GM21526 (cell line): Measurements from ENCODE around the gene BNIP5.

Experiments used
- ATAC-seq: cut with Tn5 transposase; IDR thresholded peaks from one replicate; pipeline ENCODE4 v1.9.1; 2021; ENCODE audit warnings: moderate library complexity; ENCODE audit not compliant: unreplicated experiment, low FRiP score

BNIP5 gene

DNA sequence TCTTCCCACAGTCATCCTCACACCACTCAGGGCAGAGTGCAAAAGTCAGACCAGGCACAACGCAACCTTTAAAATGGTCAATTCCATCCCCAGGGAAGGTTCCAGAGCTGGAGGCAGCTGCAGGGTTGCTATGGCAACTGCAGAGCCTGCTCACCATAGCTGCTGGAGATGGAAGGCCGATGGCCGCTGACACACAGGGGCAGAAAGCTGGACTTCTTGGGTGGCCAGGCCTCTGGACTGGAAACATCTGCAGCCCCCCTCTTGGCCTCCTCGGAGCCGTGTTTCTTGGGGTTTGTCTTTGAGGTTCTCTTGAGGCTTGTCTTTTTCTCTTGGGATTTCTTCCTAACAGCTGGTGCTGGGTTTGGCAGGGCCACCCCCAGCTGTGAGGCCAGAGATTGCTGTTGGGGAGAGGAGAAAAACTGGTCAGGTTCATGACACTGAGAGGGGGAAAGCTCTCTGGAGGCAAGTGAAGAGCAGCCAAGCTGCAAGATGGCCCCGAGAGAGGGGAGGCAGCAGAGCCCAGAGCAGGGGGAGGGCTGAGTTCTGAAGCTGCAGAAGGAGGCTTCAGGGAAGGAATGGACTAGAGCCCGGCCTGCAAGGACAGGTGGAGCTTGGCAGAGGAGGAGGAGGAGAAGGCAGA lies 10.2 kb downstream of the BNIP5 start:
- no peak for ATAC-seq

DNA sequence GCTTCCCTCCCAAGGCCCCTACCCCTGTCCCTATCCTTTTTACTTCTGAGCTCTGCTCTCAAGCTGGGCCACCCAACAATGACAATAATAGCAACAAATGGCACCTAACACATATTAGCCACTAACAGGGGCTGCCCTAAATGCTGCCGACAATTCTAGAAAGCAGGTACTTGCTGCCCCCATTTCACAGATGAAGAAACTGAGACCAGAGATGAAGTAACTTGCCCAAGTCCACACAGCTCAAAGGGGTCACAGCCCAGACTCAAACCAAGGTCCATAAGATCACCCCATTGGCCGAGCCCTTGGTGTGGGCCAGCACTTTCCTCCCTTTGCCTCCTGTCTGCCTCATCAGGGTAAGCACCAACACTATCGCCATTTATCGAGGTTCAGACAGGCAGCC lies 12.0 kb downstream of the BNIP5 start:
- ATAC-seq, result no peak

DNA sequence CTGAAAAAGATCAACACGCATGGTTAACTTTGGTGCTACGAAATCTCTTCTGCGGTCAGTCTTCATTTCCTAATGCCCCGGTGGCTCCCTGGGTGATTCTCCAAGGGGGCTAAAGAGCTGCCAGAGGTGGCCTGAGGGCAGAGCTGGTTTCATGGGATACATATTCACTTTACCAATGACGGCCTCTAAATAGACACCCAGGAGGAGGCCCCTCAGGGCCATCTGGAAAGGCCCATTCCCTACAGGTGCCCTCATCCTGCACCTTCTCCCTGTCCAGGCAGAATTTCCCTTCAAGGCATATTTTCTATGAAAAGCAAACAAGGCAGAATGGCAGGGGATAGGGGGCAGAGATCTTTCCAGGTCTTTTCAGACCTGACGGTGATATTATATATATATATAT lies 12.5 kb downstream of the BNIP5 start:
- ATAC-seq, result no peak

DNA sequence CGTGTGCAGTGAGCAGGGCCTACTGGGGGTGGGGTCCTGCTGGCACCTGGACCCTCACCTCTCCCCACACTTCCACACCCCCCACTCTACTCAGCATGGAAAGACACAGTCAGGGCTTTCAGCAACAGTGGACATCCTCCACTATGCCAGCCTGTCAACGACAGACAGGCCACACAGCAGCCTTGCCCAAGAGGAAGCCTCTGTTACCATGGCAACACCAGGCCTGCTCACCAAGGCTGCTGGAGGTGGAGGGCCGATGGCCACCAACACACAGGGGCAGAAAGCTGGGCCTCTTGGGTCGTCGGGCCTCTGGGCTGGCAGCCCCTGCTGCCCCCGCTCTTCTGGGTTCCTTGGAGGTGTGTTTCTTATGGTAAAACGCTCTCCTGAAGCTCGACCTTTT lies 13.6 kb downstream of the BNIP5 start:
- no peak for ATAC-seq

DNA sequence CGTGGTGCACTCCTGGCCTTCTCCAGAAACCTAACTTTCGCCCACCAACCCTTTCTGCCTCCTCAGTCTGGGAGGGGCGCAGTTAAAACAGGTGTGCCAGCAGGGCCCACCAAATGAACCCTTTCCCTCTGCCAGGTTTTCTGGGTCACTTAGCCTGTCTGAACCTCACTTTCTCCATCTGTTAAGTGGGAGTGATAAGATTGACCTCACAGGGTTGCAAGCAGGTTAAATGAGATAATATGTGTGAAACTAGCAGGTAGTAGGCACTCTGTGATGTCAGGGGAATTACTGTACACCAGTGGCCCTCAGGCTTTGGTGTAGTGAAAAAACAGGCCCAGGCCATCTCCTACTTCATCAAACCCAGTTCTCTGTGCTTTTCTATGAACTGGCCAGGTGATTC lies 14.1 kb downstream of the BNIP5 start:
- no peak for ATAC-seq

DNA sequence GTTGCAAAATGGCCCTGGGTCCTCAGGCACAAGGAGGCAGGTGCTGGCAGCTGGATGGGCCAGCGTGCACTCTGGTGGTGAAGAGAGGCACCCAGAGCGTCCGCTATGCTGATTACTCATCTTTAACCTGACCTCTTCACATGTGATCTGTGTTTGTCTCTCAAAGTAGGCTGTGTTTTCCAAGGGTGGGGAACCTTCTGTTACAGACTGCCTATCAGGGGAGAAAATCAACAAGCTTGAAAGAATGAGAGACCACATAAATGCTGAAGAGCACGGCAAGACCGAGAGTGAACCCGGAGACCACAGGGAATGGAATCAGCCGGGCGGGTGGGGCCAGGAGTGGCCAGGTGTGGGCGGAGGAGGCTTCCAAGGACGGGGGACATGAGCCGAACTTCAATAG lies 16.2 kb downstream of the BNIP5 start:
- no peak for ATAC-seq

DNA sequence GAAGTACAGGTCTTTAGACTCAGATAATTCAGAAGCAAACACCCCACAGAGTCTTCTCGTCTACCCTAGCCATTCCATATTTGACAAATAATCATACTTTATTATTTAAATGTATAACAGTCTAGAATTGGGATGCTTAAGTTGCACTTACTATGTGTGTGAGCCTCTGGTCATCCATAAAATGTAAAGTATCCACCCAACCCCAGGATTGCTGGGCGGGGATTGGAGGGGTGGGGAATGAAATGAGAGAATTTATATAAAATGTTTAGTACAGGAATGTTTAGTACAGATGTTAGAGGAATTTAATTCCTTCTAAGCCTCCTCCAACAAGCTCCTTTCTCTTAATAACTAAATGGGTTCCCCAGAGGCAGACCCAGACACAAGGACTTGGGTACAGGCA lies 16.9 kb downstream of the BNIP5 start:
- no peak for ATAC-seq

DNA sequence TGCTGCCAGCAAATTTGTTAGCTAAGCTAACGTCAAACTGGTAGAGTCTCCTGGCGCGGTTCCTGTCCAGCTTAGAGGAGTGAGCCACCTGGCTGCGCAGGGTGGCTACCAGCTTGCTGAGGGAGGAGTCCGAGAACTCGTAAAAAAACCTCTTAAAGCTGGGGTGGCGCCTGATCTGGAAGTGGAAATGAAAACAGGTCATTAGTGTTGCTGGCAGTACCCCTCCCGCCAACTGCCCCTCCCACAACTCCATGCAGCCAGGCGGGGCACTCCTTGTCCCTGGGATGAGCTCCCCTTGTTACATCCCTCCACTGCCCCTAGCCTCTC lies 17.3 kb downstream of the BNIP5 start:
- ATAC-seq, result no peak

DNA sequence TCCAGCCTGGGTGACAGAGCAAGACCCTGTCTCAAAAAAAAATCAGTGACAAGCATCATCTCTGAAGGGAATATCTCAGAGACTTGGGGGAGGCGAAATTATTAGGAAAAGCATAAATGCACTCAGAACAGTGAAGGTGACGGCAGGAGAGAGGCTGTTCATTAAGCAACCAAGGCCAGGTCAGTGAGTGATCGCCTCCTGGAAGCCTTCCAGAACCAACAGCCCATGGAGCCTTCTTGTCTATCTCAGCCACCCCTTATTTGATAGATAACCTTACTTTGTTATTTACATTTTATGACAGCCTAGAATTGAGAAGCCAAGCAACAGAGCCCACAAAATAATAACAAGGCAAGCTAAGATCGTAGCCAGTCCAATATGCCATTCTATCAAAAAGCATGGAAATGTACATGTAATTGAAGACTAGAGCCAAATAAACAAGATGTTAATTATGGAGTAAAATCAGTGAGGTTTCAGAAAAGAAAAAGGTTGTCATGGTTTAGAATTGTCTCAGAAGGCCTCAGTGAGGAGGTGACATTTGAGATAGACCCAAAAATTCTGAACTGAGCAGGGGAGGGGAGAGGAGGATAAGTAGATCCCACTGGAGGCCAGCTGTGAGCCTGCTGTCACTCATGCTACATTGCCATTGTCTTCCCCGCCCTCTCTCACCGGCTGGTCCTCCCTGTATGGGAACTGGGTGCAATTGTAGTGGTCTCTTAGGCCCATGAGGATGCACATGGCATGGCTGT lies 17.8 kb downstream of the BNIP5 start:
- no peak for ATAC-seq

DNA sequence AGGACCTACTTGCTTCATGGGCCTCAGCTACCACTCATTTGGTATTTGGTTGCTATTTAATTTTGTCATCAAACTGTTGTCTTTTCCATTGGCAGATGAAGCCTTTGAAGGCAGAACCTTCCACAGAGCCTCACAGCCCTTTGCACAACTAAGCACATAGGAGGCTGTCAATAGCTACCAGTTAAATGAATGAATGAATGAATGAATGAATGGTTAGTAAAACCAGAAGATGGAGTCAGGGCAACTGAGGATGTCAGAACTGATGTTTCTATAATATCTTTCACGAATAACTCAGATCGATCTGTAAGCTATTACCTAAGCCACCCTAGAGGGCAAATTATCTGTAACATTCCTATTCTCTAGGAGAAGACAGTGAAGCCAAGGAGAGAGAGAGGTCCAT lies 19.1 kb downstream of the BNIP5 start:
- ATAC-seq, result no peak

DNA sequence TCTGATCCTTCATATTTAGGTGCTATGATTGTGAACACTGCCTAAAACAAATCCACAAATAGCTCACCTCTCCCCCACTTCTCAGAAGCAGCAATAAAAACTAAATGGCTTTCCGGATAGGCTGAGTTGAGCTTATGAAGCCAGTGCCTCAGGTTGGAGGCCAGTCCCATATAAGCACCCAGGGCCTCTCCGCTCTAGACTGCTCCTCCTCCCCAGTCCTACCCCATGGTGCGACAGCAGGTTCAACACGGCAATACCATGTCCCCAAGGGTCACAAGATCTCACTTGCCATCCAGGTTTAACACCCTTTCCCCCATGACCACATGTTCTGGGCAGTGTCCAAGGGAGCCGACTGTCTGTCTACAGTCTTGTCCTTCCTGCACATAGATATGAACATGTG lies 20.8 kb downstream of the BNIP5 start:
- ATAC-seq, result no peak

DNA sequence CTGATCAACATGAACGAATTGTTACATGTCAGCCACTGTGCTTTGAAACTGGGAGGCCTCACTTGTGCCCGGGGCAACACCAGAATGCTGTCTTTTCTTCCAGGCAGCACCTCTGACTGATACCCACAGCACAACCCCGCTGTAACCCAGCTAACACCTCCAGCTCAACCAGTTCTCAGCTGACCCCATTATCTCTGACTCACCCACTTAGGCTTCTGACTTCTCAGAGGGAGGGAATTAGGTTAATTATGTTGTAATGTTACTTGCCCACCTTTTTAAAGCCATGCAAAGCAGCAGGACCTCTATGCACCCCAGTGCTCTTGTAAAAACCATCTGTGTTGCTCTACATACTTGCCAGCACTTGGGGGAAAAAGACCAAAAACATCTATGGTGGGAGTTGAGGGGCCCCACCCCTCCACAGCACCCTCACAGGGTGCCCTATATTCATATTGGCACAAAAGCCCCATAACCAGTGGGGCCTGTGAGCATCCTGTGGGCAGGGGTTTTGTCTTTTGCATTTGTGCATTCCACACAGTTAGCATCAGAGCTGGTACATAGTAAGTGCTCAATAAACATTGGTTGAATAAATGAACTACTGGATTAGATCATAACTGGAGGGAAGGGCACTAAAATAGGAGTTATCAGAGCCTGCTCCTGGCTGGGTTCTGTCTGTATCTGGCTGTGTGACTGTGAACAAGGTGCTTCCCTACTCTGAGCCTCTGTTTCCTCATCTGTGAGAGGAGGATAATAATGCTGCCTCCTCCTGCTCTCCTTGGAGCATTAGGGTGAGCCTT lies 22.3 kb downstream of the BNIP5 start:
- no peak for ATAC-seq

DNA sequence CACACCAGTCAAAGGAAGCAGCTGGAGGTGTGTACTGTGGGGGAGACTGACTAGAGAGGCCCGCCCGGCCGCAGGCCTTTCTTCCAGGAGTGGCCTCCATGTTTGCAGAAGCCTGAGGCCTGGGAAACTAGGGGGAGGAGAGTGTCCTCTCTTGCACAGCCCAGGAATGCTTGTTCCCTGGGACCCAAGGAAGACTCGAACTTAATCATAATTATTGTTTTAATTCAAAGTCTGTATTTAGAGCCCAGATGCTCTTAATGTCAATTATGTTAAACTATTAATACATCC lies 23.1 kb downstream of the BNIP5 start:
- no peak for ATAC-seq

DNA sequence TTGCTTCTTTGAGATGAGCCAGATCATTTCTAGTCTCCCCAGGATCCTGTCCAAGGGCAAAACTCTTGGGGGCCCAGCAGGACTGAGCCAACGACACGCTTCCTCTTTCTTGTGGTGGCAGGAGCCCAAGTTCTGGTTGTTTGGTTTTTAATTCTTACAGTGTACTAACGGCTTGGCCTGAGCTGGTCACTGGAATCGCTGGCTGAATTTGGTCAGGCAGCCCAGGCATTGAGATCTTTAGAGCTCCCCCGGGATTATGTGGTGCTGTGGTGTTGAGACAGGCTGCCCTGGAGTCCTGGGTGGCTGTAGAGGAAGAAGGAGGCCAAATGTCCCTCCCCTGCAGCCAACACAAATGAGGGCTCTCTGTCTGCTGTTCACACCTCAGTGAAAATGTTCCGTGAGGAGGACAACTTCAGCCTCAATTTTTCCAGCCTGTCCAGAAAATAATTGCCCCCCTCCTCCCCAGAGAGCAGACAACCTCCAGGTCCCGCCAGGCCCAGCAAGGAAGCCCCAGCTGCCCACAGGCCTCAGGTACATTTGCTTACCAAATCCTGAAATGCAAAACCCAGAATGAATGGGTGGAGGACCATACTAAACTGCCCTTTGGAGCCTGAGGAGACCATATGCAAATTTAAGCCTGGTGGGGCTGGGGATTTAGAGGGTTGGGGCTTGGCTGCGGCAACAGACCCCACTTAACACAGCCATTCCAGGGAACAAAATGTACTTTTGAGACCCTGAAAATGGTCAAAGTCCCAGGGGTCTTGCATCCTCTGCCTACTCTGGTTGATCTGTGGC lies 23.6 kb downstream of the BNIP5 start:
- no peak for ATAC-seq

DNA sequence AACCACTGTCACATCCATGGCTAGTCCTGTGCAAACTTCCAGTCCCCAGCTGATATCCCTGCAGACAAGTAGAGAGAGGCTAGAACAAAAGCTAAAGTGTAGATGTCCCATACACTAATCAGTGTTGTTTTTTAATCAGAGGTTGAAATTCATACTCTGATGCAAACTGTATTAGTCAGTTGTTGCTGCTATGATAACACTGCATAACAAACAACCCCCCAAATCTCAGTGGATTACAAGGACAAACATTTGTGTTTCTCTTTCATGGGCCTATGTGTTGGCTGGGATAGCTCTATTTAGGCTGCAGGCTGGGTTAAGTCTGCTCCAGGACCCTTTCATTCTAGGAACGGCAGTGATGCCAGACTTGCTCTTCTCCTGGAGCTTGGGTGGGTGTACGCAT lies 26.8 kb downstream of the BNIP5 start:
- ATAC-seq, result no peak

DNA sequence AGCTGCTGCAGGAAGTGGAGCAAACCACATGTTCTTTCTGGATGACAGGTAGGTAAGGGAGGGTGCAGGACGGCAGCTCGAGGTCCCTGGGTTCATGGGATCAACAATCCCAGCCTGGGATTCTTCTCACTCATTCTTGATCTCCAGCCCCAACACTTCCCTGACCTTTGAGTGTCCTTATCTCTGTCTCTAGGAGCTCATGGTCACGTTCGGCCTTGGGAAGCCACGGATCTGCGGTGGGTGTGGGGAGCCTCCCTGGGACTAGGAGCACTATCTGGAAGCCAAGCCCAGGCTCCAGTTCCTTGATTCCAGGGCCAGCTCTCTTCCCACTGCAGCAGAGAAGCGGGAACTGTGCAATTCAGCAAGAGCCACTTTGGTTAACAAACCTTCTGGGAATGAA lies 27.5 kb downstream of the BNIP5 start:
- no peak for ATAC-seq

DNA sequence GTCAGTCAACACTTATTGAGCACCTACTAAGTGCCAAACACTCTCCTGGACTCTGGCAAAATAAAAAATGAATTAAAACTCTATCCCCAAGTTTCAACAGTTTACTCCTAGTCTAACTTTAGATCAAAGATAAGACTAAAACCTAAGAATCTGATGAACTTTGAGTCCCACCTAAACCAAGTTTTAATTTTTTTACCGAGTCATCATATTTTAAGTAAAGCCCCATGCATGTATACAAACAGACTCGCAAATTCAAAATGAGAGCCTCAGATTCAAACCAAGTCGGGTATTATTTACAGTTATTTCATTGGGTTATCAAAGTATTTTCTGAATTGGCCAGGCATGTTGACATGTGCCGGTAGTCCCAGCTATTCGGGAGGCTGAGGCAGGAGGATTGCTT lies 28.2 kb downstream of the BNIP5 start:
- ATAC-seq, result no peak

DNA sequence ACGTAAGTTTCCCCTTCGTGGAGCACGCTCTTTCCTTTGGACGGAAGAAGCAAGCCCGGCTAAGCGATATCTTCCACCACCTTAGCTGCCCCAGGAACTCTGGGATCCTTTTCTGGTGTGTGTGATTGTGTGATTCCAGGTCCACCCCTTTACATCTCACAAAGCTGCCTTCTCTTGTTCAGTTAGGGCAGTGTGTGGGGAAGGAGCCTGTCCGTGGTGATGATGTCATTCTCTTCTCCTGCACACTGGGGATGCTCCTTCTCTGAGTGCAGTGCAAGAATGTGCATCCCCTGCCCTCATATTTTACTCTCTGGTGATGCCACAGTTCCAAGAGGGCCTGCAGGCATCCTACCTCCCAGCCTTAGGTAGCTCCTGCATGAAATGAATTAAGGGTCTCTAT lies 30.3 kb downstream of the BNIP5 start:
- ATAC-seq, result no peak

DNA sequence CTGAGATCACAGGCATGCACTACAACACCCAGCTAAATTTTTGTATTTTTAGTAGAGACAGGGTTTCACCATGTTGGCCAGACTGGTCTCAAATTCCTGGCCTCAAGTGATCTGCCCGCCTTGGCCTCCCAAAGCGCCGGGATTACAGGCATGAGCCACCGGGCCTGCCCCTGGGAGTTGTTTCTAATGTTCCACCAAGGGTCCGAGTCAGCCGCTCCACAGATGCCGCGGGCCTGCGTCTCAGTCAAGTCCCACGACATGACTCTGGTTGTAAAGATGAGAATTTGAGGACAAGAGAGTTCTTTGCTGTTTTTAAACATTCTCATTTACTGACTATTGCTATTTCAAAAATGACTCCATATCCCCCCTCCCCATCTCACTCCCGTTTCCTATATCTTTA lies 30.8 kb downstream of the BNIP5 start:
- no peak for ATAC-seq

DNA sequence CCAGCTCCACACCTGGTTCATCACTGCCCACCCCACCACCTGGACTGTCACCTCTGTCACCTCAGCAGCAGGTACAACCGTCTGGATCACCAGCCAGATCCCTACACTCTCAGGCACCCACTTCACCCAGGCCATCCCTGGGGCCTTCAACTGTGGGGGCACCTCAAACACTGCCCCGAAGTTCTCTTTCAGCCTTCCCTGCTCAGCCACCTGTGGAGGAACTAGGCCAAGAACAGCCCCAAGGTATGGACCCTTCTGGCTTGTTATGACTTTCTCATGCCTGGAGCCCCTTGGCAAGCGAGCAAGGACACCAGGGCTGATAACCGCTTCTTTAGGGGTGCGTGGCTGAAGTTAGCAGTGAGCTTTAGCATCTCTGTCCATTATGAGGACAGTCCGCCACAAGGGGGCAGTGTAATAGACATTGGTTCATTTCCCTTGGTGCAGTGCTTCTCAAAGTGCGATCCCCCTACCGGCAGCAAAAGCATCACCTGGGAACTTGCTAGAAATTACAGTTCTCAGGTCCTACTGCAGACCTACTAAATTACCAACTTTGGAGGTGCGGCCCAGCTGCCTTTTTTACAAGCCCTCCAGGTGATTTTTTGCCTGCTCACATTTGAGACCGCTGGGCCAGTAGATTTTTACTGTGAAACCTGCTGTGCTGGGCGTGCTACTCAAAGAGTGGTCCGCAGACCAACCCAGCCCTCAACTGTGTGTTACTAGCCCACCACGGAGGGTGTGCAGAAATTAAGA lies 34.3 kb downstream of the BNIP5 start:
- ATAC-seq, result peak; percentile 72

DNA sequence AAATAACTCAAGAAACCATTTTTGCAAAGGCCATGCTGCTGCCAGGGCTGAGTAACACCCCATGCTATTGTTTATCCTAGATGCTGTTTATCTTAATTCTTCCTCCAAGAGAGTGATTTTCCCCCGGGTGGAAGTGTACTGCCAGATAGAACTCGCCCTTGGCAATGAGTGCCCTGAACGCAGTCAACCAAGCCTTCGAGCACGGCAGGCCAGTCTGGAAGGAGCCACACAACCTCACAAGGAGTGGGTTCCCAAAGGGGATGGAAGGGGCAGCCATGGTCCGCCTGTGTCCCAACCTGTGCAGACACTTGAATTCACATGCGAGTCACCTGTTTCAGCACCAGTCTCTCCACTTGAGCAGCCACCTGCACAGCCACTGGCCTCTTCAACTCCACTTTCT lies 34.9 kb downstream of the BNIP5 start:
- no peak for ATAC-seq
